NCI-H1694 treated with DMSO at 0.1 percent for 48 hours (cell line): ENCODE results near the gene RPP25.
"Not testable (repeated sequence)": the region's sequence is repeated elsewhere in the genome, so short reads cannot be mapped to it uniquely, and the experiment has no call there.

Experiments used
- DNase-seq: peaks from one replicate; lab custom pipeline; 2025; lab: John Stamatoyannopoulos, UW

RPP25 gene

GRCh38 chr15:74917676-74918075, 38.9 kb downstream of the RPP25 start:
- no peak for DNase-seq

- DNase-seq = not testable (repeated sequence)
Measured at GRCh38 chr15:74913799-74914198, 42.8 kb downstream of the RPP25 start.

GRCh38 chr15:74913041-74913440, 43.5 kb downstream of the RPP25 start:
- DNase-seq = no peak

- DNase-seq = no peak
Measured at GRCh38 chr15:74908635-74909034, 47.9 kb downstream of the RPP25 start.

GRCh38 chr15:74907163-74907870, 49.3 kb downstream of the RPP25 start:
- DNase-seq = no peak

- DNase-seq = peak; percentile 40
Measured at GRCh38 chr15:74906450-74907162, 50.0 kb downstream of the RPP25 start, which contains the start of gene FAM219B. Gene FAM219B, minus strand, starts transcription at chr15:74906851. Its CDS starts 51 bp downstream, at chr15:74906800.

- no peak for DNase-seq
Measured at GRCh38 chr15:74906067-74906449, 50.5 kb downstream of the RPP25 start.
